Lower leg skin (tissue), 3 donors: ENCODE results near the gene VPS50.

Experiments
- CTCF ChIP-seq, 3 donors: fragments of 450-650 bp; IDR thresholded peaks; one replicate each; pipeline ENCODE4 v1.5.1; 2016; ENCODE audit warnings: antibody characterized with exemption in 3 of 3, mild to moderate bottlenecking in 3 of 3, moderate library complexity in 2 of 3
- POLR2A ChIP-seq, 2 donors: fragments of 450-650 bp; IDR thresholded peaks; one replicate each; pipeline ENCODE4 v1.6.1; 2016 to 2017; ENCODE audit warnings: antibody characterized with exemption in 2 of 2, mild to moderate bottlenecking in 1 of 2, moderate library complexity in 1 of 2

- TF ChIP-seq POLR2A (IDR thresholded peaks at IDR 0.05) (no peak), CTCF (IDR thresholded peaks at IDR 0.05) (no peak)
These were observed 3.4 kb downstream of the VPS50 start for GRCh38 chr7:93235541-93235940.
